GM19324 (cell line): ENCODE results near the gene CERS6.
"Not testable (repeated sequence)": the region's sequence is repeated elsewhere in the genome, so short reads cannot be mapped to it uniquely, and the experiment has no call there.

Experiments
- ATAC-seq: cut with Tn5 transposase; IDR thresholded peaks from one replicate; pipeline ENCODE4 v1.9.1; 2021; ENCODE audit warnings: mild to moderate bottlenecking, moderate library complexity; ENCODE audit not compliant: unreplicated experiment, low FRiP score

Gene CERS6

GRCh38 chr2:168466190-168466737, 10.2 kb downstream of the CERS6 start:
- ATAC-seq: no peak

DNA sequence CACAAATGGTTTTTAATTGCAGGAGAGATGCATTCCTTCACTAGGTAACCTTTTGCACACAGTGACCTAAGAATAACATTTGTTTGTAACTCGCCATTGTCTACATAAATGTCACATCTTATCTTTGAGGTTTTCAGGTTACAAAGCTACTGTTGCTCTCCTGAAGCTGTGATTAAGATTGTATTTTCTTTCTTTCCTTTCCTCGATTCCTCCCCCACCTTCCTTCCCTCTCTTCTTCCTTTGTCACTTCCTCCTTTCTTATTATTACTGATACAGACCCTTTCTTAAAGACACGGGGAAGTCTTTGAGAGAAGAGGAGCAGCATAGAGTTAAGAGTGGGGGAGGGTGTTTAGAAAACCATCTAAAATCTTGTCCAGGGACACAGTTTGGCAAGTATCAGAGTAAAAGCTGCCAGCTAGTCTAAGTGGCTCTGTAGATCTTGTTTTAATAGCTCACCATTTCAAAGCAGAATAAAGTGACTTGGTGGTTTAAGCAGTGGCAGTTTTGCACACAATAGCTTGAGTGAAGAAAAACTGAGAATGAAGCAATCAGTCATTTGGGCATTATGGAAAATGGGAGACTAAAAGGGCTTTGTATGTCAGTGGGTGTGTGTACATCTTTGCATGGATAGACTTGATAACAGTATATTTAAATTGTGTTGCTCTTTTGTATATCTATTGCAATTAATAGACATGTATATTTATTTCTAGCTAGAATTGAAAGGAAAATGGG, 10.9 kb downstream of the CERS6 start:
- no peak for ATAC-seq

- no peak for ATAC-seq
Observed at GRCh38 chr2:168467729-168468128, 11.7 kb downstream of the CERS6 start.

DNA sequence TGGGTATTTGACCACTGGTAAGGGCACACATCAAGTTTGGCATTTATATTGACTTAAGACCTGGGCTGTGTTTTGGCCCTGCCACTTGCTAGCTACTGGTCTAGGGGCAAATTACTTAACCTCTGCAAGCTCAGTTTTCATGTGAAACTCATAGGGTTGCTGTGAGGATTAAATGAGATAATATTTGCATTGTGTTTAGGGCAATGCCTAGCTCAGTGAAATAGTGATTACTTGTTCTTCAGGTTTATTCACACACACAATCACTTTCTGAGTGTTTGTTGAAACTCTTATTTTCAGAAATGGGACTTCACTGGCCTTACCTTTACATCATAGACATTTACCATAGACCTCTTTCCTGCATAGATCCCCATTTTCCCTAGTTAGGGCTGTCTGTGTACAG, 12.3 kb downstream of the CERS6 start:
- no peak for ATAC-seq

- peak; percentile 42 for ATAC-seq
Observed at GRCh38 chr2:168469281-168469988, 13.4 kb downstream of the CERS6 start.

- ATAC-seq: peak; percentile 47
Observed at GRCh38 chr2:168470320-168471162, 14.5 kb downstream of the CERS6 start.

- no peak for ATAC-seq
Observed at GRCh38 chr2:168471163-168471475, 15.0 kb downstream of the CERS6 start.

DNA sequence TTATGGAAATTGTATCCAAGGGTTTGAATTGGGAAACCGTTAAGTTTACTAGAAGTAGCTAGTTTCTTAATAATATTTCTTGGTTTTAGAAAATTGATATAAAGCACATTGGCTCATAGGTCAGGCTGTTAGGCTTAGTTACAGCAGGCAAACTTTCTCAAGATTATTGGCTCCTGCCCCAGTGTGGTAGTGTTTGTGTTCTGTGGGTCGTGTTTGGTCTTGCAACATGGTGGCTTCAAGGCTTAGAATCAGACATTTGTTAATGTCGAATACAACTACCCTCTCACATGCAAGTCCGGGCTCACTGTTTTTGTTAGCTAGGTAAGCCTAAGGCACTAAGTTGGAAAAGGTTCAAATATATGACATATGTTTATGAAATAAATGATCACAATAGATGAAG, 19.6 kb downstream of the CERS6 start:
- ATAC-seq: no peak

DNA sequence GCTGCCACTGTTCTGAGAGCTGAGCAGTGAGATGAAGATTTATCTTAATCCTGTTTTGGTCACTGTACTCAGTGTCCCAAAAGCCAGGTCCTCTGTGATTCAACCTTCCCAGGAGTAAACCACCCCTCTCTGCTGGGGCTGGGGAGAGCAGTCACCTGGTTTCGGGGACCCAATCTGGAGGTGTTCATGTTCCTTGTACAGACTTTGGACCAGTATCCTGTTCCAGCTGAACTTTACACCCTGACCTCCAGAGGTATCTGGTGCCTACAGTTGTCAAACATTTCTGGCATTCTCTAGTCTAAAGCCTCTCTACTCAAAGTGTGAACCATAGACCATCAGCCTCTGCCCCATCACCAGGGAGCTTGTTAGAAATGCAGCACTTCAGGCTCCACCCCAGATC, 22.1 kb downstream of the CERS6 start:
- no peak for ATAC-seq

DNA sequence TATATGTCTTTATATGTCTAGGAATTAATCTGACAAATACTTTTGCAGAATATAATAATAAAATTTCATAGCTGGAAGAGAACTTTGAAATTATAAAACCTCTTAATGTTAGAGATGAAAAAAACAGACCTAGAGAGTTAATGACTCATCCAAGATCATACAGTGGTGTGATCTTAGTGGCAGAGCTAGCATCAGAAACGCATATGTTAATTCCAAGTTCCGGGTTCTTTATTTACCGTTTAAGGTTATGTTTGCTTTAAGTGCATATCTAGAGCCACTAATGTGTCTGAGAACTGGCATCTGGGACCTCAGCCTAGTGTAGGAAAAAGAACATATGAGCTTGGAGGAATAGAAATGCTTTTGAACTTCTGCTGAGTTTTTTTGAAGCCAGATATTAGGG, 24.3 kb downstream of the CERS6 start:
- no peak for ATAC-seq

DNA sequence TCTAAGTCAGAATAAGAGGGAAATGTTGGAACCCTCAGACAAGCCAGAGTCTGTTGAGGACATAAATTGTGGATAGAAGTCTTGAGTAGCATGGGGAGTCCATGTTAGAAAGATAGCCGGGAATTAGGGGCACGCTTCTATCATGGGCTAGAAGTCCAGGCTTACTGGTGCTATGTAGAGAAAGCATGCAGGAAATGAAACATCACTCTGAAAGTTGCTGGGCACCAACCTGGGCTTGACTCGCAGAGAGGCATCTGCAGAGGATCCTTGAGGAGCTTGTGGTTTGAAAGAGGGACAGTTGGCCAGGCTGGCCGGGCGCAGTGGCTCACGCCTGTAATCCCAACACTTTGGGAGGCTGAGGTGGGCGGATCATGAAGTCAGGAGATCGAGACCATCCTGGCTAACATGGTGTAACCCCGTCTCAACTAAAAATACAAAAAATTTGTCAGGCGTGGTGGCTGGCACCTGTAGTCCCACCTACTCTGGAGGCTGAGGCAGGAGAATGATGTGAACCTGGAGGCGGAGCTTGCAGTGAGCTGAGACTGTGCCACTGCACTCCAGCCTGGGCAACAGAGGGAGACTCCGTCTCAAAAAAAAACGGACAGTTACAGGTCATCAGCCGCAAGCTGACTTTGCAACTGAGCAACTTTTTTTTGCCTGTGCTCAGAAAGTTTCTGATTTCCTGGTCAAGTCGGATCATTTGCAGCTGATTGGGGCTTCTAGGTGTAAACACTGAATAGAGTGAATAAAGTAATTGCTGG, 24.9 kb downstream of the CERS6 start:
- no peak for ATAC-seq

GRCh38 chr2:168482269-168482668, 26.2 kb downstream of the CERS6 start:
- ATAC-seq: no peak

DNA sequence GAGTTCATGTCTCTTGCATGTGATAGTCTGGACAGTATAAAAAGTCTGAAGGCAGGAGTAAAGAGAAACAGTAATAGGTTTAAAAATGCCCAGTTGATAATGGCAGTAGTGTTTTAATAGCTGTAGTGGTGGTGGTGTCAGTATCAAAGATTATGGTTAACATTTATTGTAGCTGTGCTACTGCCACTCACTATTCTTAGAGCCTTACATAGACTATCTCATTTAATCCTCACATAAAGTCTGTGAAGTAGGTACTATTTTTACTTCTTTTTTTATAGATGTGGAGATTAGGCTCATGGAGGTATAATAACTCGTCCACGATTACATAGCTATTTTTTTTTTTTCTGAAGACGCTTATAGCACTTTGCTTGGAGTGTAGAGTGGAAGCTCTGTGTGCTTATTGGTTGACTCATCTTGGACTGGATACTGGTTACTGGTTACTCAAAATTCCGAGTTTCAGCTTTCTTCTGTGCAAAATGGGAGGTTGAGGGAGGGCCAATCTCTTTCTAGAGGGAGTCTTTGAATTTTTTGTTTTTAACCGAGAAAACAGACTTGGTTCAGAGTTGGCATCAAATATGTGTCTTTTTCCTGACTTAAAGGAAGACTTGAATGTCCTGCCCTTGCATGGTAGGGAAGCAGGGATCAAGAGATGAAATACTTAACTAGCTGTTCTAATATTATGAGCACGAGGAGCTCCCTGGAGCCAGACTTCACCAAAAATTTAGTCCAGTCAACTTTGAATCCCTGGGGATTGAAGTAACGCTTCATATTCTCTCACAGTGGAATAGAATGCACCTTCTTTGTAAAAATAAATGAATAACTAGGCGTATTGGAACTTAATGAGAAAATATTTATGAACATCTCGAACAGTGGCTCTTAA, 27.1 kb downstream of the CERS6 start:
- ATAC-seq: no peak

DNA sequence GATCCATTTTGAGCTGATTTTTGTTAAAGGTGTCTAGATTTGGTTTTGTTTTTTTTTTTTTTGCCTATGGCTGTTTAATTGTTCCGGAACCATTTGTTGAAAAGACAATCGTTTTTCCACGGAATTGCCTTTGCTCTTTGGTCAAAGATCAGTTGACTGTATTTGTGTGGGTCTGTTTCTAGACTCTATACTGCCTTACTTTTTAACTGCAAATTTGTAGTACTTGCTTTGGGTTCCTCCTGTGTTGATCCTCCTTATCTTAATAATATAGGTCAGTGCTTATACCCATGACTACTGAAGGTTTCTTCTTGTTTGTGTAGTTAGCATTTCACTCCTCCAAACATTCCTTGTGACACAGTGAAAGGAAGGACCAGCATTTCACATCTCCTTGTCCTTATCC, 30.4 kb downstream of the CERS6 start:
- no peak for ATAC-seq

- peak; percentile 88 for ATAC-seq
Observed at GRCh38 chr2:168490015-168490874, 34.2 kb downstream of the CERS6 start.

DNA sequence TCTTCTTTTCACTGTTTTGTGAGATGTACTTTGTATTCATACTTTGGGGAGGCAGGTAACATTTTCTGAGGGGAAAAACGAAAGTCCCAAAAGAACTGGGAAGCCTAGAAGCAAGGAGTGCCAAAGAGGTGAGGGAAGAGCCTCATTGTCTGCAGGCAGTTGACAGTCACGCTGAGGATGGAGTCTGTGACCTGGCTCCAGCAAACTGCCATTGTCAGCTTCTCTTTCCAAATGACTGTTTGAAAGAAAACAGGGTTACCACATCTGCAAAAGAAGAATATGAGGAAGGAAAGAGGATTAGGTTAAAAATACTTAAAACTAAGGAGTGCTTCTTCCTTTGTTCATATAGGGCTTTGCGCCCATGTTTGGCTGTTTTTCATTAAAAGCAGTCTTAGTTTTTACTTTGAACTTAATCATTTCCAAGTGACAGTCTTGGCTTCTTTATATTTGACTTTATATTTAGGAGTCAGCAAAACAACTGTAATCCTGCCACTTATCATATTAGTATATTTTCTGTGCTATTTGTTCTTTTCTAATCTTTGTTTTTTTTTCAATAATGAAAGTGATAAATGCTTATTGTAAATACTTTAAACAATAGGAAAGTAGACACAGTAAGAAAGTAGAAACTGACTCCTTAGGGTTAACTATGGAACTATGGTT, 35.0 kb downstream of the CERS6 start:
- ATAC-seq: peak; percentile 12

DNA sequence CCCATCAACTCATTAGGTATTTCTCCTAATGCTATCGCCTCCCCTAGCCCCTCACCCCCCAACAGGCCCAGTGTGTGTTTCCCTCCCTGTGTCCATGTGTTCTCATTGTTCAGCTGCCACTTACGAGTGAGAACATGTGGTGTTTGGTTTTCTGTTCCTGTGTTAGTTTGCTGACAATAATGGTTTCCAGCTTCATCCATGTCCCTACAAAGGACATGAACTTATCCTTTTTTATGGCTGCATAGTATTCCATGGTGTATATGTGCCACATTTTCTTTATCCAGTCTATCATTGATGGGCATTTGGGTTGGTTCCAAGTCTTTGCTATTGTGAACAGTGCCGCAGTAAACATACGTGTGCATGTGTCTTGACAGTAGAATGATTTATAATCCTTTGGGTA, 35.7 kb downstream of the CERS6 start:
- not testable (repeated sequence) for ATAC-seq

DNA sequence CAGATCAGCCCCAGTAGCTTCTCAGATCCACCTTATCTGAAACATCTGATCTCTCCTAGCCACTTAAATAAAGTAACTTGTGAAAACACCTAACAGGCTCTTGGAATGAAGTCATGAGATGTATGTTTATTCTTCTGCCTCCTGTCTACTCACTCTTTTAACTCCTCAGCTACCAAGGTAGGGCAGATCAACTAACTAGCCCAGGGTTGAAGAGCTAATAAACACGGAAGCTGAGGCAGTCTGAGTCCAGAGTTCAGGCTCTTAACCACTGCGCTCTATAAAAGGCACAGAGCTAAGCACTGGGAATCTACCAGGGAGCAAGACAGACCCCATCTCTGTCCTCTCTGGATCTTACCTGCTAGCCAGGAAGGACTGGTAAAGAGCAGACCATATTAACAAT, 37.1 kb downstream of the CERS6 start:
- not testable (repeated sequence) for ATAC-seq
